Measurements from ENCODE around the gene CNTNAP5.

The CNTNAP5 gene

GRCh38 chr2:124153713-124154112, 128.6 kb downstream of the CNTNAP5 start:
- no peak for DNase-seq (ENCODE audit: low spot score)

- DNase-seq (ENCODE audit: low spot score) = no peak
Measured at GRCh38 chr2:124159166-124159565, 134.1 kb downstream of the CNTNAP5 start.

- no peak for DNase-seq (ENCODE audit: low spot score)
Measured at GRCh38 chr2:124161542-124161941, 136.5 kb downstream of the CNTNAP5 start.

GRCh38 chr2:124162256-124162655, 137.2 kb downstream of the CNTNAP5 start:
- no peak for DNase-seq (ENCODE audit: low spot score)

- no peak for DNase-seq (ENCODE audit: low spot score)
Measured at GRCh38 chr2:124163840-124164239, 138.8 kb downstream of the CNTNAP5 start.

- no peak for DNase-seq (ENCODE audit: low spot score)
Measured at GRCh38 chr2:124165698-124166097, 140.6 kb downstream of the CNTNAP5 start.

GRCh38 chr2:124171472-124172063, 146.5 kb downstream of the CNTNAP5 start:
- no peak for DNase-seq (ENCODE audit: low spot score)

GRCh38 chr2:124178719-124179118, 153.6 kb downstream of the CNTNAP5 start:
- DNase-seq (ENCODE audit: low spot score) = no peak

GRCh38 chr2:124180635-124181034, 155.5 kb downstream of the CNTNAP5 start:
- DNase-seq (ENCODE audit: low spot score) = no peak

GRCh38 chr2:124186801-124187200, 161.7 kb downstream of the CNTNAP5 start:
- DNase-seq (ENCODE audit: low spot score) = no peak

GRCh38 chr2:124187948-124188347, 162.9 kb downstream of the CNTNAP5 start:
- DNase-seq (ENCODE audit: low spot score) = no peak

GRCh38 chr2:124193706-124194105, 168.6 kb downstream of the CNTNAP5 start:
- no peak for DNase-seq (ENCODE audit: low spot score)

GRCh38 chr2:124201713-124202112, 176.6 kb downstream of the CNTNAP5 start:
- DNase-seq (ENCODE audit: low spot score) = no peak

- no peak for DNase-seq (ENCODE audit: low spot score)
Measured at GRCh38 chr2:124209441-124209840, 184.4 kb downstream of the CNTNAP5 start.

GRCh38 chr2:124211461-124211860, 186.4 kb downstream of the CNTNAP5 start:
- DNase-seq (ENCODE audit: low spot score) = no peak

GRCh38 chr2:124213977-124214587, 189.0 kb downstream of the CNTNAP5 start:
- DNase-seq (ENCODE audit: low spot score) = no peak

GRCh38 chr2:124246170-124246569, 221.1 kb downstream of the CNTNAP5 start:
- DNase-seq (ENCODE audit: low spot score) = no peak

- no peak for DNase-seq (ENCODE audit: low spot score)
Measured at GRCh38 chr2:124248386-124248785, 223.3 kb downstream of the CNTNAP5 start.

- no peak for DNase-seq (ENCODE audit: low spot score)
Measured at GRCh38 chr2:124250433-124250832, 225.3 kb downstream of the CNTNAP5 start.

- peak; percentile 31 for DNase-seq (ENCODE audit: low spot score)
Measured at GRCh38 chr2:124254621-124255020, 229.5 kb downstream of the CNTNAP5 start.

- no peak for DNase-seq (ENCODE audit: low spot score)
Measured at GRCh38 chr2:124257120-124257519, 232.0 kb downstream of the CNTNAP5 start.

- peak; percentile 67 for DNase-seq (ENCODE audit: low spot score)
Measured at GRCh38 chr2:124258140-124258880, 233.2 kb downstream of the CNTNAP5 start.

GRCh38 chr2:124261456-124261855, 236.4 kb downstream of the CNTNAP5 start:
- DNase-seq (ENCODE audit: low spot score) = no peak

All from AG08395 (cell line).